ENCODE results near the gene SCAF4. TPM values are rescaled to one million over a fixed set of nuclear protein-coding genes. Genes with fewer than 3 reads are reported as not detected.
A peak's percentile ranks its signal among the peaks of the same experiment; 100 is the strongest.

SCAF4 gene
- total and polyA plus RNA-seq, 9 of the 15 experiments (the other 6 are each of a cell fraction or from before 2014, with no cell fraction given), result 2.3 to 55.7 (median 17.2) TPM

GRCh38 chr21:31730712-31731055 is 1.2 kb downstream of the SCAF4 start (continued):
- peak; percentile 7; the same call in 1 of the 2 replicates for TF ChIP-seq ZNF518B (CRISPR knock-in tag; IDR thresholded peaks at IDR 0.05)
- TF ChIP-seq PRPF4 (IDR thresholded peaks at IDR 0.05; ENCODE audit: insufficient read depth, low read depth, low read length, poor library complexity, severe bottlenecking), result no peak
- TF ChIP-seq SMARCA4 (IDR thresholded peaks at IDR 0.05), result peak; percentile 14; the same call in 1 of the 2 replicates
- 0 out of 4 replicates have a peak, but pooled peaks of 1 of the 2 experiments have one; percentile 22 for TF ChIP-seq UBTF (IDR thresholded peaks at IDR 0.05; ENCODE audit: borderline replicate concordance in 1 of 2, low read depth in 2 of 2, low read length in 2 of 2)
- no peak for TF ChIP-seq KDM5B (IDR thresholded peaks at IDR 0.05; ENCODE audit: insufficient replicate concordance, low read depth, low read length)
- TF ChIP-seq SAP30 (IDR thresholded peaks at IDR 0.05; ENCODE audit: borderline replicate concordance, insufficient read depth, low read depth, low read length, poor library complexity, severe bottlenecking), result peak; percentile 29
- no peak for TF ChIP-seq ZNF197 (CRISPR knock-in tag; IDR thresholded peaks at IDR 0.05; ENCODE audit: low read depth)
- 0 out of 2 replicates have a peak, but pooled peaks have one; percentile 5 for TF ChIP-seq MECOM (CRISPR knock-in tag; IDR thresholded peaks at IDR 0.05)
- no peak for TF ChIP-seq E2F6 (IDR thresholded peaks at IDR 0.05; ENCODE audit: borderline replicate concordance in 1 of 2, extremely low read depth in 1 of 2, insufficient read depth in 1 of 2, insufficient read length in 1 of 2, low read depth in 1 of 2, low read length in 1 of 2, poor library complexity in 1 of 2, severe bottlenecking in 1 of 2)
- no peak for TF ChIP-seq ARID3A (IDR thresholded peaks at IDR 0.05; ENCODE audit: borderline replicate concordance, low read depth, low read length)
- TF ChIP-seq SREBF1 (IDR thresholded peaks at IDR 0.05; ENCODE audit: borderline replicate concordance, low read depth, low read length), result no peak

Measured in K562 (cell line).